Activated CD4-positive, alpha-beta T cell treated with anti-CD3 and anti-CD28 coated beads, Interleukin-2, Interleukin-6, amounts not matched to agents 100 ng/mL and 50 ng/mL, durations not matched to agents 16 hours and 8 hours (primary cell): ENCODE results near the gene KATNBL1.
"Not testable (repeated sequence)": the region's sequence is repeated elsewhere in the genome, so short reads cannot be mapped to it uniquely, and the experiment has no call there.

ENCODE experiments used
- DNase-seq: peaks from one replicate; pipeline ENCODE4 v3.0.0-alpha.2; 2020

Gene KATNBL1

DNA sequence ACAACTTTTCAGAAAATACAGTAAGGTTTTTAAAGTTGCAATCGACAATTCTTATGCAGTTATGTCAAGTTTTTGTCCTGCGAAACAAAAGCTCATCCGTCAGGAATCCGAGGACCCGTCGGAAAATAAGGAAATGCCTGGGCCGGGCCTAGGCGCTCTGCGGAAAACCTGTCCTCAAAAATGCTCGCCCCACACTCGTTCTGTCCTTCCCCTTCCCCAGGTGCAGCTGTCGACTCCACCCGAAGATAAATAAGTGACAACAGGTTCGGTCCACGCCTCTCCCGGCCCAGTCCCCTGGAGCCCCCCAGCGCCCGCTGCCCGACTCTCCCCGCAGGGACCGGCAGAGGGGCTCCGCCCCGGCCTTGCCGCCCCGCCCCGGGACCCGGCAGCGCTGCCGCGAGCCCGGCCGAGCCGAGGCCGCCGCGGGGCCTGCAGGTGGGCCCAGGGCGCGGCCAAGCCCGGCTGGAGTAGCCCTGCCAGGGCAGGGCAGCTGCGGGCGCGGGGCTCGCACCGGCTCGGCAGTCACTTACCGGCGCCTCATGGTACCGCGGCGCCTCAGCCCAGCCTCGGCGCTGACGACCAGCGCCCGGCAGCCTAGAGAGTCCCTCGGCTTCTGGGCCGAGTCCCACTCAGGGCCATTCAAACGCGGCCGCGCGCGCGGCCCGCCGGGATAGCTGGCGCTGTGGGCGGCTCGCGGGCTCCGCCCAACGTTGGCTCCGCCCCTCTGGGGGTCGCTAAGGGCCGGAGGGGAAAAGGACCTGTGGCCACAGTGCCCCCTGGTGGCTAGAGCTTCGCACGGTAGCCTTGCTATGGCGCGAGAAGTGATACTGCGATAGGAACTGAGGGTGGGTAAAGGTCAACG is at the start of gene KATNBL1:
Gene KATNBL1 (minus strand): TSS at position 676 of the 862 bp plus-strand sequence. CDS start 46,420 bp downstream, outside the sequence.
- peak; percentile 99 for DNase-seq

- no peak for DNase-seq
Observed at GRCh38 chr15:34259566-34259965, 49.7 kb upstream of the KATNBL1 start.

DNA sequence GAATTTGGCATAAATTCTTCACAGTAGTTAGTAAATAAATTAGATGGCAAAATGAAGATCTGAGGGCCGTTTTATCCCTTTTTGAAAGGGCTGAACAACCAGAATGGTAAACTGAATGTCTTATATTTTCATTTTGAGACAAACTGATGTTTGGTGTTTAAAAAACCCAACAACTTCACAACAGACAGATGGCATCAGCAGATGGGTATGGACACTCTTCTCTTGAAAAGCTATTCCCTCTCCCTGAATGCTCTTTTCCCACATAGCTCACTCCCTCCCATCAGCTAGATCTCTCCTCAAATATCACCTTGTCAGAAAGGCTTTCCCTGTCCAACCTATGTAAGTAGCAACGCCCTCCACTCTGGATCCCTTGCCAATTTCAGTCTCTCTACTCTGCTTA is 48.3 kb upstream of the KATNBL1 start:
- DNase-seq: no peak

DNA sequence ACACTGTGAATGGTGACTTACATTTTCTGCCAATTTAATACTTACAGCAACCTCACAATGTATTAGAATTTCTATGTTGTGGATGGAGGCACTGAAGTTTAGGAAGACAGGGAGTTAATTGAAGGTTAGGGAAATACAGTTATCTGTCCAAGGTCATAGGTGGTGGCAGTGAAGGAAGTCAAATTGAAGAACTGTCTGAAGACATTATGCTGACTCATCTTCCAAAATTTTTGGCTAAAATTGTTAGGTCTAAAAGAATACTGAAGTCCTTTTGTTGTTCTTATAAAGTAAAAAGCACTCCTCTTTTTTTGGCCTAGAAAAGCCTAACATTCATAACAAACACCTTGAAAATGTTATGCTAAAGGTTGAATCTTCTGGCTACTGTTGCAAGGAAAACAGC is 42.6 kb upstream of the KATNBL1 start:
- DNase-seq: no peak

DNA sequence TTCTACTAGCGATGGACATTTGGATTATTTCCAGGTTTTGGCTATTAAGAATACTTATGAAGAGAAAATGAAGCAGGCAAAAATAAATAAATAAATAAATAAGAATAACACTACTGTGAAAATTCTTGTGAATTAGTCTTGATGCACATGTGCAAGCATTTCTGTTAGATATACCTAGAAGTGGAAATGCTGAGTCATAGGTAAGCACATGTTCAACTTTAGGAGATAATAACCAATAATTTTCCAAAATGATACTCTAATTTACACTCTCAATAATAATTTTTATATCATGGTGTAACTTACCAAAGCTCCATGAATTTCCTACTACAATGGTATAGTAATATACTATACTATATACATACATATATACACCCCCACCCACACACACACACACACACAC is 38.3 kb upstream of the KATNBL1 start:
- no peak for DNase-seq

- no peak for DNase-seq
Observed at GRCh38 chr15:34246276-34246976, 36.5 kb upstream of the KATNBL1 start.

- no peak for DNase-seq
Observed at GRCh38 chr15:34243226-34243625, 33.3 kb upstream of the KATNBL1 start.

- DNase-seq: peak; percentile 15
Observed at GRCh38 chr15:34242331-34242710, 32.4 kb upstream of the KATNBL1 start.

DNA sequence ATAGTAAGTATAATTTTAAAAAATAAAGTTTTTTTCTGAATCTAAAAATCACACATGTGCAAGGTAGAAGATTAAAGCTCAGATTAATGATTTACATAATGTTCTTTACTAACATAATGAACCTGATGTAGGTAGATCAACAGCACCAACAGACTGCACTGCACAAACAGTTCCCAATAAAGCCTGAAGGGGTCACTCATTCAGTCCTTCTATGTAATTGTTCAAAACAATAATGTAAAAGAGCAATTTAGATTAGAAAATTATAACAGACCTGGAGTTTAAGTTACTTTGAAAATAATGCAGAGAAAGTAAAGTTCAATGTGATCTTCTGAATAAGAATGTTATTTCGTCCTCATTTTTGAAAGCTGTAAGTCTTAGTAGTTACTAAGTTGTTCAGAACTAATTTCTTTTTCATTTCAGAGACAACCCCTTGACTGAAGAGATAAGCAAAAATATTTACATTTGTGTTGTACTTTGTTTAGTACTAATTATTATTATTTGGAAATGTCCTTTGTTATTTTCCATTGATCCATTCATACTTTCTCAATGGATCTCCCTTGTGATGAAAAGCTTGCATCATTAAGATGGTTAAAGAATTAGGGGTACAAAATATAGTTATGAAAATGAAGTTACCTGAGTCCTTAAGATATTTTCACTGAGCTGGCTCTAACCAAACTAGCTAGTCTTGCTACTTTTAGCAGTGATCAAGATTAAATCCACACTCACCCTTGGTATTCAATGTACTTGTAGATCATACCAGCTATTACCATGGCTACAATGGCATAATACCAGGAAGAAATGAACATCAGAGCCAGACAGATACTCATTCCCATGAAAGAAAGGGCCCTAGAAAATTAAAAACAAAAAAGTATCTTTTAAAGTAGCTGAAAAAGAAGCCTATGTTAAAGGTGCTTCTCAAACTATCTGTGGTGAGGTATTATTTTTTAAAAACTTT is 31.8 kb upstream of the KATNBL1 start:
- peak; percentile 61 for DNase-seq

GRCh38 chr15:34240537-34240936 is 30.6 kb upstream of the KATNBL1 start:
- peak; percentile 52 for DNase-seq

GRCh38 chr15:34239151-34239808 is 29.4 kb upstream of the KATNBL1 start:
- peak; percentile 76 for DNase-seq

- DNase-seq: no peak
Observed at GRCh38 chr15:34233614-34234013, 23.7 kb upstream of the KATNBL1 start.

DNA sequence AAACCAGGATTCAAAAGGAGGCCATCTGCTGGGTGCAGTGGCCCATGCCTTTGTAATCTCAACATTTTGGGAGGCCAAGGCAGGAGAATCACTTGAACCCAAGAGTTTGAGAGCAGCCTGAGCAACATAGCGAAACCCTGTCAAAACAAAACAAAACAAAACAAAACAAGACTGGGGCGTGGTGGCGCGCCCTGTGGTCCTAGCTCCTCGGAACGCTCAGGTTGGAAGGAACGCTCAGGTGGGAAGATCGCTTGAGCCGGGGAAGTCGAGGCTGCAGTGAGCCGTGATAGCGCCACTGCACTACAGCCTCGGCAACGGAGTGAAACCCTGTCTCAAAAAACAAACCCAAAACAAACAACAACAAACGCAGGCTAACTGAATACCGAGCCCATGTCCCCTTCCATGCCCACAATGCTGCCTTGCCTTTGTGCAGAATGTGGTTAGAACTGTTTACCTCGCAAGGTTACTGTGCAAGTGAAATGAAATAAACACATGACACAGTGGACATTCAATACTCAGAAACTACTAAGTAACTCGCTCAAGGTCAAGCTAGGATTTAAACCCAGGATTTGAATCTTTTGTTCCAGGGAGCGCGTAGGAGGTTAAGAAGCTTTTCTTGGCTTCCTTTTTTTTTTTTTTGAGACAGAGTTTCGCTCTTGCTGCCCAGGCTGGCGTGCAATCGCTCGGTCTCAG is 14.2 kb upstream of the KATNBL1 start:
- no peak for DNase-seq

- peak; percentile 27 for DNase-seq
Observed at GRCh38 chr15:34217587-34218225, 7.8 kb upstream of the KATNBL1 start.

GRCh38 chr15:34216527-34217270 is 6.8 kb upstream of the KATNBL1 start:
- no peak for DNase-seq

DNA sequence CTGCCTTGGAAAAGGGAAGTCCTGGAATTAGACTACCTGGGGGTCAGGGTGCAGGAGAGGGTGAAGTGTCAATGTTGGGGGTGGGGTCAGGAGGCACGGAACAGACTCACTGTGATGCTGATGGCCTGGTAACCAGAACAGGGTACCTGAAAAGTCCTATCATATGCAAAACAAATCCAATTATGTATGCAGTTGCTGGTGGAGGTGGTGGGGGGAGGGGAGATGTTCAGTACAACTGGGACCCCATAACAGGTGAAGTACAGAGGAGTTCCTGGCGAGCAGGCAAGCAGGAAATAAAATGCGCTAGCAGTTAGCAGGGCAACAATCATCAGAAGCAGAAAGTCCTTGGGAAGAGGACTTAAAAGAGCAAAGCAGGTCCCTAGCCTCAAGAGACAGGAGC is 4.2 kb upstream of the KATNBL1 start:
- no peak for DNase-seq

DNA sequence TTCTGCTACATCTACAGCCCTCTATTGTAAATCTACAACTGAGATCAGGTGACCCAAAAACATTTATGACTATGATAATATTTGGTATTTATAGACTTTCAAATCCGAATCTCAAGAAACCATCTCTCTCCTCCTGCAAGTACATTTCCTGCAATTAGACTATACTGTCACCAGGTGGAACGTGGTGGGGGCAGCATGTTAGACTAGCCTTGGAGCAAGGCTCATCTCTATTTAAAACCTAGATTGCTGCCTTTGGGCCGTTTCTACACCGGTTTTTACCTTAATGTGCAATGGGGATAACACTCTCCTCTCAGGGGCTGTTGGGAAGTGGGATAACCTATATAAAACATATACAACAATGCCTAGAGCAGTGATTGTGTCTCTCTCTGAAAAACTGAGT is 3.8 kb upstream of the KATNBL1 start:
- no peak for DNase-seq

DNA sequence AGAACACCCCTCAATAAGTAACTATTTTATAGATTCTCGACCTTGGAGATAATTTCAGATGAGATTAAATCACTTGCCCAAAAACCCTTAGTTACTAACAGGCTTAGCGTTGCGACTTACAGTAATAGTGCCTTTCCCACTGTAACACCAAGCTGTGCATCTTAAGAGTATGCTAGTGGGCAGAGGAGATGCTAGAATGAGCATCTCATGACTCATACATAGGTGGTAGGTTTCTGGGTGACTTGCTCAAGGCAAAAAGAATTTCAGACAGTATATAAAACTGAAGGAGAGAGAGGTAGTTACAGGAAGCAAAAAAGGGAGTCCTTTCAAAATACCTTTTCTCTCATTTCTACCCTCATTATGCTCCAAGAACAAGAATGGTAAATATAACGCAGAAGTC is 3.9 kb downstream of the KATNBL1 start:
- DNase-seq: peak; percentile 36

DNA sequence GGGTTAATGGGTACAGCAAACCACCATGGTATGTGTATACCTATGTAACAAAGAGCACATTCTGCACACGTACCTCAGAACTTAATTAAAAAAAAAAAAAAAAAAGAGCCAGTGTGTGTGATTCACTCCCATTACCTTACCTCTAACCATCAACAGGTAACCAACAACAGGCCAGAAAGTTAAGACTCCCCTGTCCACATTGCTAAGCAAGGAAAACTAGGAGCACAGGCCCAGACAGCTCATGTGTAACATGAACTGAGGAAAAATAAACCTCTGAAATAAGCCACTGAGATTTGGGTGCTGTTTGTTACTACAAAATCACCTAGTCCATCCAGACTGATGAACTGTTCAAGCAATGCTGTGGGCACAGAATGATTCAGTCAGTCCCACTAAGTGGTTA is 6.0 kb downstream of the KATNBL1 start:
- DNase-seq: no peak

DNA sequence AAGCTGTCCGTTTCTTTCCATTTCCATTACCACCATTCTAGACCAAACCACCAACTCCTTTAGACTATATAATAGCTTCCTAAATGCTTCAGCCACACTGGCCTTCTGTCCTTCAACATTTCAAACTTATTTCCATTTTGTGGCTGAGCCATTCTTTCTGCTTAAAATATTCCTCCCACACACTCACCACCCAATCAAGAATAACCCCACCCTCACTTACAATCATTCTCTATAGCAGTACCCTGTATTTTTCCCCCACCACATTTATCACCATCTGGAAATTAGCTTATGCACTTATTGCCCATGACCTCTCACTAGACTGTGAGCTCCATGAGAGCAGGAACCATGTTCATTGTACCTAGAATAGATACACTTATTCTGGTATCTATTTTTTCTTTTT is 6.6 kb downstream of the KATNBL1 start:
- no peak for DNase-seq

DNA sequence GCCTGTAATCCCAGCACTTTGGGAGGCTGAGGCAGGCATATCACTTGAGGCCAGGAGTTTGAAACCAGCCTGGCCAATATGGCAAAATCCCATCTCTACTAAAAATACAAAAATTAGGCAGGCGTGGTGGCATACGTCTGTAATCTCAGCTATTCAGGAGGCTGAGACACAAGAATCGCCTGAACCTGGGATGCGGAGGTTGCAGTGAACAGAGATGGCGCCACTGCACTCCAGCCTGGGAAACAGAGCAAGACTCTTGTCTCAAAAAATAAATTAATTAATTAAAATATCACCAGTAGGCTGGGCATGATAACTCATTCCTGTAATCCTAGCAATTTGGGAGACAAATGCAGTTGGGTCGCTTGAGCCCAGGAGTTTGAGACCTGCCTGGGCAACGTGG is 16.6 kb downstream of the KATNBL1 start:
- DNase-seq: not testable (repeated sequence)
